HEK293 (cell line): ENCODE measurements around the gene DNAJC5.
"Not testable (repeated sequence)": the region's sequence is repeated elsewhere in the genome, so short reads cannot be mapped to it uniquely, and the experiment has no call there.

ENCODE experiments used
- CTCF ChIA-PET: fragments of 350-600 bp; formaldehyde crosslinking; extraction: SDS; loops from one replicate; lab custom pipeline; 2021; ENCODE audit warnings: antibody characterized with exemption; lab: Yijun Ruan, JAX
- POLR2A ChIA-PET: fragments of 300-600 bp; formaldehyde crosslinking; extraction: SDS; loops from one replicate; lab custom pipeline; 2020; ENCODE audit warnings: antibody characterized with exemption, inconsistent platforms; lab: Yijun Ruan, JAX
- H3K27ac ChIP-seq: fragments of 200-500 bp; sonication (Bioruptor generic); 2 replicates; pipeline ENCODE4 v1.5.1; 2014; ENCODE audit warnings: low read depth, low read length, control low read depth, inconsistent platforms; ENCODE audit errors: extremely low read depth
- H3K36me3 ChIP-seq, 2 experiments: fragments of 200-500 bp in 1 of 2; sonication (Bioruptor generic) in 1 of 2; 1 replicate in 1 of 2; 2 replicates in 1 of 2; pipeline ENCODE4 v1.5.1; 2014 to 2017; ENCODE audit warnings: inconsistent platforms in 2 of 2, low read length in 2 of 2; ENCODE audit not compliant: control insufficient read depth in 2 of 2, insufficient read depth in 1 of 2
- H3K4me1 ChIP-seq: fragments of 200-500 bp; sonication (Bioruptor generic); 2 replicates; pipeline ENCODE4 v1.5.1; 2014; ENCODE audit warnings: mild to moderate bottlenecking, low read length, inconsistent platforms; ENCODE audit not compliant: control insufficient read depth, insufficient read depth
- H3K4me3 ChIP-seq: 2 replicates; pipeline ENCODE4 v1.5.1; 2011; ENCODE audit warnings: low read depth, mild to moderate bottlenecking, control low read depth, low read length, moderate library complexity
- H3K9me3 ChIP-seq: fragments of 200-500 bp; sonication (Bioruptor generic); 2 replicates; pipeline ENCODE4 v1.5.1; 2014; ENCODE audit warnings: low read depth, low read length, inconsistent platforms; ENCODE audit not compliant: control insufficient read depth, insufficient read depth
- EGR2 ChIP-seq: fragments of 450-650 bp; formaldehyde crosslinking; IDR thresholded peaks from 2 replicates; pipeline ENCODE4 v1.5.1; 2016; ENCODE audit warnings: low read depth, missing biosample characterization, missing genetic modification characterization
- KLF1 ChIP-seq: fragments of 450-650 bp; formaldehyde crosslinking; IDR thresholded peaks from 2 replicates; pipeline ENCODE4 v1.5.1; 2016; ENCODE audit warnings: missing biosample characterization, missing genetic modification characterization
- PRDM1 ChIP-seq: fragments of 450-650 bp; formaldehyde crosslinking; IDR thresholded peaks from 2 replicates; pipeline ENCODE4; 2016; ENCODE audit warnings: missing biosample characterization, missing genetic modification characterization
- TCF7L2 ChIP-seq: IDR thresholded peaks from 2 replicates; pipeline ENCODE4 v1.6.1; 2011; ENCODE audit warnings: low read depth, mild to moderate bottlenecking, inconsistent platforms, low read length, moderate library complexity, borderline replicate concordance
- WT1 ChIP-seq: fragments of 450-650 bp; formaldehyde crosslinking; IDR thresholded peaks from 2 replicates; pipeline ENCODE4 v1.5.1; 2016; ENCODE audit warnings: missing biosample characterization, missing genetic modification characterization
- YY1 ChIP-seq: fragments of 450-650 bp; formaldehyde crosslinking; IDR thresholded peaks from 2 replicates; pipeline ENCODE4 v1.5.1; 2018; ENCODE audit warnings: missing biosample characterization, missing genetic modification characterization
- ZBTB17 ChIP-seq: fragments of 450-650 bp; formaldehyde crosslinking; IDR thresholded peaks from 2 replicates; pipeline ENCODE4 v1.5.1; 2016; ENCODE audit warnings: missing biosample characterization, missing genetic modification characterization
- ZEB2 ChIP-seq: fragments of 450-650 bp; formaldehyde crosslinking; IDR thresholded peaks from 2 replicates; pipeline ENCODE4 v1.5.1; 2016; ENCODE audit warnings: missing biosample characterization, missing genetic modification characterization
- ZFHX2 ChIP-seq: fragments of 450-650 bp; formaldehyde crosslinking; conservative IDR thresholded peaks from 2 replicates; pipeline ENCODE4 v1.5.1; 2016; ENCODE audit warnings: missing biosample characterization, missing genetic modification characterization
- ZNF157 ChIP-seq: fragments of 450-650 bp; formaldehyde crosslinking; IDR thresholded peaks from 2 replicates; pipeline ENCODE4 v1.5.1; 2016; ENCODE audit warnings: missing biosample characterization, missing genetic modification characterization
- ZNF174 ChIP-seq: fragments of 450-650 bp; formaldehyde crosslinking; IDR thresholded peaks from 2 replicates; pipeline ENCODE4 v1.5.0; 2017; ENCODE audit warnings: missing biosample characterization, mild to moderate bottlenecking, missing genetic modification characterization
- ZNF248 ChIP-seq: fragments of 450-650 bp; formaldehyde crosslinking; IDR thresholded peaks from 2 replicates; pipeline ENCODE4 v1.5.1; 2017; ENCODE audit warnings: missing biosample characterization, missing genetic modification characterization
- ZNF311 ChIP-seq: fragments of 450-650 bp; formaldehyde crosslinking; IDR thresholded peaks from 2 replicates; pipeline ENCODE4 v1.5.1; 2017; ENCODE audit warnings: missing biosample characterization, missing genetic modification characterization, borderline replicate concordance
- ZNF350 ChIP-seq: fragments of 450-650 bp; formaldehyde crosslinking; IDR thresholded peaks from 2 replicates; pipeline ENCODE4 v1.5.0; 2017; ENCODE audit warnings: missing biosample characterization, mild to moderate bottlenecking, missing genetic modification characterization
- ZNF354C ChIP-seq: fragments of 450-650 bp; formaldehyde crosslinking; IDR thresholded peaks from 2 replicates; pipeline ENCODE4 v1.5.1; 2016; ENCODE audit warnings: missing biosample characterization, missing genetic modification characterization, low read depth, borderline replicate concordance
- ZNF394 ChIP-seq: fragments of 450-650 bp; formaldehyde crosslinking; IDR thresholded peaks from 2 replicates; pipeline ENCODE4 v1.5.1; 2016; ENCODE audit warnings: missing biosample characterization, missing genetic modification characterization, mild to moderate bottlenecking, moderate library complexity, borderline replicate concordance
- ZNF398 ChIP-seq: fragments of 450-650 bp; formaldehyde crosslinking; IDR thresholded peaks from 2 replicates; pipeline ENCODE4 v1.5.1; 2017; ENCODE audit warnings: missing biosample characterization, missing genetic modification characterization
- ZNF610 ChIP-seq: fragments of 450-650 bp; formaldehyde crosslinking; IDR thresholded peaks from 2 replicates; pipeline ENCODE4 v1.5.1; 2016; ENCODE audit warnings: missing biosample characterization, missing genetic modification characterization, borderline replicate concordance
- ZNF639 ChIP-seq: fragments of 450-650 bp; formaldehyde crosslinking; IDR thresholded peaks from 2 replicates; pipeline ENCODE4 v1.5.1; 2016; ENCODE audit warnings: missing biosample characterization, missing genetic modification characterization
- ZNF707 ChIP-seq: fragments of 450-650 bp; formaldehyde crosslinking; IDR thresholded peaks from 2 replicates; pipeline ENCODE4 v1.5.1; 2016; ENCODE audit warnings: missing biosample characterization, missing genetic modification characterization
- TF ChIP-seq, protein P1 (sequence below): fragments of 450-650 bp; formaldehyde crosslinking; IDR thresholded peaks from 2 replicates; pipeline ENCODE4 v1.5.1; 2016; ENCODE audit warnings: missing biosample characterization, missing genetic modification characterization
- TF ChIP-seq, protein P2 (sequence below): fragments of 450-650 bp; formaldehyde crosslinking; IDR thresholded peaks from 2 replicates; pipeline ENCODE4 v1.5.1; 2016; ENCODE audit warnings: missing biosample characterization, missing genetic modification characterization
- TF ChIP-seq, protein P3 (sequence below): fragments of 450-650 bp; formaldehyde crosslinking; IDR thresholded peaks from 2 replicates; pipeline ENCODE4 v1.5.1; 2017; ENCODE audit warnings: missing biosample characterization, missing genetic modification characterization

The DNAJC5 gene

DNA sequence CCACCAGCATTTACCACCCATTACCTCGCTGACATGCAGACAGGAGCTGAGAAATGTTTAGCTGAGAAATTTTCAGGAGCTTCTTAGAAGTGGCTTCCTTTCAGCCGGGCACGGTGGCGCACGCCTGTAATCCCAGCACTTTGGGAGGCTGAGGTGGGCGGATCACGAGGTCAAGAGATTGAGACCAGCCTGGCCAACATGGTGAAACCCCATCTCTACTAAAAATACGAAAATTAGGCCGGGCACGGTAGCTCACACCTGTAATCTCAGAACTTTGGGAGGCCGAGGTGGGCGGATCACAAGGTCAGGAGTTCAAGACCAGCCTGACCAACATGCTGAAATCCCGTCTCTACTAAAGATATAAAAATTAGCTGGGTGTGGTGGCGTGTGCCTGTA lies 43.4 kb upstream of the DNAJC5 start:
- H3K27ac ChIP-seq, H3K4me3 ChIP-seq, H3K4me1 ChIP-seq, H3K36me3 ChIP-seq, CTCF ChIA-PET, H3K9me3 ChIP-seq: not testable (repeated sequence)
- TF ChIP-seq ZFHX2, result peak; percentile 16; the same call in 1 of the 2 replicates
- POLR2A ChIA-PET, result interaction anchor here (0.7 kb wide), 1 partner anchor 1027 kb away, joined by 4 read pairs; no protein-coding TSS in a partner anchor

- H3K4me1 ChIP-seq, CTCF ChIA-PET, H3K36me3 ChIP-seq, H3K27ac ChIP-seq, H3K9me3 ChIP-seq, H3K4me3 ChIP-seq: not testable (repeated sequence)
- POLR2A ChIA-PET, result interaction anchor here (1.7 kb wide), 1 partner anchor 12 kb away, joined by 5 read pairs; the partner anchor contains the start of gene TPD52L2
These were observed 41.2 kb upstream of the DNAJC5 start for GRCh38 chr20:63853733-63854068.

GRCh38 chr20:63854069-63854765 lies 40.7 kb upstream of the DNAJC5 start:
- TF ChIP-seq PRDM1 (tag by site-specific recombination), result no peak
- TF ChIP-seq ZNF350 (tag by site-specific recombination), result no peak
- TF ChIP-seq TCF7L2, result no peak
- TF ChIP-seq, protein P1, sequence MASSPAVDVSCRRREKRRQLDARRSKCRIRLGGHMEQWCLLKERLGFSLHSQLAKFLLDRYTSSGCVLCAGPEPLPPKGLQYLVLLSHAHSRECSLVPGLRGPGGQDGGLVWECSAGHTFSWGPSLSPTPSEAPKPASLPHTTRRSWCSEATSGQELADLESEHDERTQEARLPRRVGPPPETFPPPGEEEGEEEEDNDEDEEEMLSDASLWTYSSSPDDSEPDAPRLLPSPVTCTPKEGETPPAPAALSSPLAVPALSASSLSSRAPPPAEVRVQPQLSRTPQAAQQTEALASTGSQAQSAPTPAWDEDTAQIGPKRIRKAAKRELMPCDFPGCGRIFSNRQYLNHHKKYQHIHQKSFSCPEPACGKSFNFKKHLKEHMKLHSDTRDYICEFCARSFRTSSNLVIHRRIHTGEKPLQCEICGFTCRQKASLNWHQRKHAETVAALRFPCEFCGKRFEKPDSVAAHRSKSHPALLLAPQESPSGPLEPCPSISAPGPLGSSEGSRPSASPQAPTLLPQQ, result no peak
- no peak for TF ChIP-seq ZNF394 (tag by site-specific recombination)
- TF ChIP-seq KLF1 (tag by site-specific recombination), result 0 out of 2 replicates have a peak, but pooled peaks have one; percentile 21
- TF ChIP-seq ZNF157 (tag by site-specific recombination), result no peak
- no peak for TF ChIP-seq ZNF707 (tag by site-specific recombination)
- peak; percentile 53 for TF ChIP-seq EGR2 (tag by site-specific recombination)
- TF ChIP-seq ZFHX2, result peak; percentile 82
- TF ChIP-seq YY1 (tag by site-specific recombination), result no peak
- no peak for TF ChIP-seq ZNF610 (tag by site-specific recombination)
- no peak for TF ChIP-seq ZNF248 (tag by site-specific recombination)
- TF ChIP-seq ZNF311, result no peak
- TF ChIP-seq, protein P2, sequence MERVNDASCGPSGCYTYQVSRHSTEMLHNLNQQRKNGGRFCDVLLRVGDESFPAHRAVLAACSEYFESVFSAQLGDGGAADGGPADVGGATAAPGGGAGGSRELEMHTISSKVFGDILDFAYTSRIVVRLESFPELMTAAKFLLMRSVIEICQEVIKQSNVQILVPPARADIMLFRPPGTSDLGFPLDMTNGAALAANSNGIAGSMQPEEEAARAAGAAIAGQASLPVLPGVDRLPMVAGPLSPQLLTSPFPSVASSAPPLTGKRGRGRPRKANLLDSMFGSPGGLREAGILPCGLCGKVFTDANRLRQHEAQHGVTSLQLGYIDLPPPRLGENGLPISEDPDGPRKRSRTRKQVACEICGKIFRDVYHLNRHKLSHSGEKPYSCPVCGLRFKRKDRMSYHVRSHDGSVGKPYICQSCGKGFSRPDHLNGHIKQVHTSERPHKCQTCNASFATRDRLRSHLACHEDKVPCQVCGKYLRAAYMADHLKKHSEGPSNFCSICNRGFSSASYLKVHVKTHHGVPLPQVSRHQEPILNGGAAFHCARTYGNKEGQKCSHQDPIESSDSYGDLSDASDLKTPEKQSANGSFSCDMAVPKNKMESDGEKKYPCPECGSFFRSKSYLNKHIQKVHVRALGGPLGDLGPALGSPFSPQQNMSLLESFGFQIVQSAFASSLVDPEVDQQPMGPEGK (tag by site-specific recombination), result no peak
- no peak for TF ChIP-seq ZNF354C (tag by site-specific recombination)
- no peak for TF ChIP-seq WT1 (tag by site-specific recombination)
- no peak for TF ChIP-seq ZBTB17 (tag by site-specific recombination)
- TF ChIP-seq ZNF174, result no peak
- TF ChIP-seq, protein P3, sequence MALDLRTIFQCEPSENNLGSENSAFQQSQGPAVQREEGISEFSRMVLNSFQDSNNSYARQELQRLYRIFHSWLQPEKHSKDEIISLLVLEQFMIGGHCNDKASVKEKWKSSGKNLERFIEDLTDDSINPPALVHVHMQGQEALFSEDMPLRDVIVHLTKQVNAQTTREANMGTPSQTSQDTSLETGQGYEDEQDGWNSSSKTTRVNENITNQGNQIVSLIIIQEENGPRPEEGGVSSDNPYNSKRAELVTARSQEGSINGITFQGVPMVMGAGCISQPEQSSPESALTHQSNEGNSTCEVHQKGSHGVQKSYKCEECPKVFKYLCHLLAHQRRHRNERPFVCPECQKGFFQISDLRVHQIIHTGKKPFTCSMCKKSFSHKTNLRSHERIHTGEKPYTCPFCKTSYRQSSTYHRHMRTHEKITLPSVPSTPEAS (tag by site-specific recombination), result no peak
- no peak for TF ChIP-seq ZEB2
- TF ChIP-seq ZNF639 (tag by site-specific recombination), result no peak
- TF ChIP-seq ZNF398, result no peak
- no peaks in the 10 kb centered on the region for H3K9me3 ChIP-seq
- no peak overlapping the region for H3K4me3 ChIP-seq
- no peaks in the 10 kb centered on the region for H3K36me3 ChIP-seq
- H3K4me1 ChIP-seq, result no peaks in the 10 kb centered on the region
- H3K27ac ChIP-seq, result no peak overlapping the region
- ChIA-PET CTCF (no interaction called here), POLR2A (interaction anchor here (0.6 to 1.7 kb wide), 2 partner anchors 11 to 220 kb away, joined by 3 to 5 read pairs; partner anchors contain the start of gene TPD52L2)
